GM21390 (cell line): ENCODE measurements around the gene RAD51B.
"Not testable (repeated sequence)": the region's sequence is repeated elsewhere in the genome, so short reads cannot be mapped to it uniquely, and the experiment has no call there.

Source experiments
- ATAC-seq: cut with Tn5 transposase; IDR thresholded peaks from one replicate; pipeline ENCODE4 v1.9.1; 2021; ENCODE audit not compliant: unreplicated experiment

Gene RAD51B

DNA sequence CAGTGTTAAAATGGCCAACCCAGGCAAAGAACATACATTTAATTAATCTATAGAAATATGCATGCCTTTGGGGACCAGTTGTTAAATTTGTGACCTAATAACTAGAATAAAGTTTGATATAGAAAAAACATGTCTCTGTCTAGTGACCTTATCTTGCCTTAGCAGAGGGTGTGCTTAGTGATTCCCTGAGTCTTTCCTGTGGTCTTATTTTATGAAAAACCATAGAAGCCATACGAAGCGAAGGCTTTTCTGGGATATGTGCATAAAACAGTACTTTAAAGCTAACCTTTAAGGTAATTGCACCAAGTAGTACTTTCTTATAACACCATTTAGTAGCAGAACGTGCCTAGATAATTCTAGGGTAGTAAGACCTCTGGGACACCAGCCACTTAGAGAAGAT, 593.9 kb downstream of the RAD51B start:
- ATAC-seq: no peak

DNA sequence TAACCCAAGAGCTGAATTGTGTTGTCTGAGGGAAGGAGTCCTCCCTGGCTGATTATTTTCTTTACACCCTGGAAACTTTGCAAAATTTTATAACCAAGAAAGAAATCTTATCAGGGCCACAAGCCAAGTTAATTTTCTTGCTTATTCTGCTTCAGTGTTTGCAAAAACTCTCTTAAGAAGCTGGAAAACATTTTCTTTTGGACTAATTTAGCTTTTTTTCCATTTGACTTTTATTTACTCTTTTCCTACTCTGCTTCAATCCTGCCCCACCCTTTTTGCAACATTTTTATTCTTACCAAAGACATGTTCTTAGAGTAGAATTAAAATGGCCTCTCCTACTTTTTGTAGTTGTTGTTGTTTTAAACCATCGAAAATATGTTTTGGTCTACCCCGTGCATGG, 594.5 kb downstream of the RAD51B start:
- no peak for ATAC-seq

GRCh38 chr14:68416171-68416570, 596.6 kb downstream of the RAD51B start:
- ATAC-seq: no peak

GRCh38 chr14:68417009-68417650, 597.6 kb downstream of the RAD51B start:
- no peak for ATAC-seq

- ATAC-seq: no peak
Measured at GRCh38 chr14:68418174-68419118, 598.9 kb downstream of the RAD51B start.

DNA sequence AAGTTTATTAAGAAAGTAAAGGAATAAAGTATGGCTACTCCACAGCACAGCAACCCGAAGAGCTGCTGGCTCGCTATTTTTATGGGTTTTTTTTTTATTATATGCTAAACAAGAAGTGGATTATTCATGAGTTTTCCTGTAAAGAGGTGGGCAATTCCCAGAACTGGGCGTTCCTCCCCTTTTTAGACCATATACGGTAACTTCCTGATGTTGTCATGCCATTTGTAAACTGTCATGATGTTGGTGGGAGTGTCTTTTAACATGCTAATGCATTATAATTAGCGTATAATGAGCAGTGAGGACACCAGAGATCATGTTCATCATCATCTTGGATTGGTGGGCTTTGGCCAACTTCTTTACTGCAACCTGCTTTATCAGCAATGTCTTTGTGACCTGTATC, 600.8 kb downstream of the RAD51B start:
- no peak for ATAC-seq

DNA sequence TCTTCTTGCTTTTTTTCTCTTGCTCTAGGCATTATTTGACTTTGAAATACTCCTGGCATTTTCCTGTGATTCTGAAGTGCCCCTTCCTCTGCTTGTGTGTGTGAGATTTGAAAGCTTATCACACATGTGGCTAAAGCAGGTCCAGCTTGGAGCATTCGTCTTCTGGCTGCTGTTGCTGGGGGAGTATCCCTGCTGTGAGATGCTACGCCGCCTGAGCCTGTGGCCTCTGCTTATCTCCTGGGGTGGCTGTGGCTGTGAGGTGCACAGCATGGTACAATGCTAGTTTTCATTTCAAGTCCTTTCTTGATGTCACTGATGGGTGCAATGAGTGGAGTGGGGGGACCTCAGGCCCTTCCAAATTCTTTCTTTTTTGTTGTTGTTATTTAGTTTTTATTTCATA, 601.5 kb downstream of the RAD51B start:
- ATAC-seq: no peak

- no peak for ATAC-seq
Measured at GRCh38 chr14:68423686-68424085, 604.1 kb downstream of the RAD51B start.

- no peak for ATAC-seq
Measured at GRCh38 chr14:68424443-68425172, 605.0 kb downstream of the RAD51B start.

DNA sequence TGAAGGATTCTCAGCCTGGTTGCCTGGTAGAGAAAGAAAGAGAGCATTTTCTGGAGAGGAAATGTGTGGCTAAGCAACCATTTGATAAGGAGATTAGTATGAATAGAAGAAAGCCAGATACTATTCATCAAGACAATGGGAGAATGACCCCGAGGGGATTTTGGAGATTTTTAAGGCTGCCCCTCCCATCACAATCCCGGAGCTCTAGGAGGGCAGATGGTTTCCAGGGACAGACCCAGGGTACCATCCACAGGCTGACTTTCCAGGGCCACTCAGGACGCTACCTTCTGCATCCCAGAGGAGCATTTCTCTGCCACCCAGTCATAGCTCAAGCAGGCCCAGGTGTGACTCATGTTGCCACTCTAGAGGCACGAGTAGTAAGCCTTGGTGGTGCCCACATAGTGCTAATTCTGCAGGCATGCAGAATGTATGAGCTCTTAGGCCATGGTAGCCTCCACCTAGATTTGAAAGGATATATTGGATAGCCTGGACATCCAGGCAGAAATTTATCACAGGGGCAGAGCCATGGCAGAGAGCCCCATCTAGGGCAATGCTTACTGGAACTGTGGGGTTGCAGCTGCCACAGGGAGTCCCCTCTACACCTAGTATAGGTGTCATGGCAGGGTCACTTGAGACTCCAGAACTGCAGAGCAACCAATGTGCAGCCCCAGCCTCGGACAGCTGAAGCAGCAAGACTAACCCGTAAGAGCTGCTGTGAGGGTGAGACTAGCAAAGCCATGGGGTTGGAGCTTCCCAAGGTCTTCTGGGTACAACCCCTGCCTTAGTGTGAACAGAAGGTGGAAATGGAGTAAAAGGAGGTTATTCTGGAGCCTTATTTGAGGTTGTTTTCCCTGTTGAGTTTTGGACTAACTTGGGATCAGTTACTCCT, 607.3 kb downstream of the RAD51B start:
- ATAC-seq: no peak

- no peak for ATAC-seq
Measured at GRCh38 chr14:68427550-68427890, 607.9 kb downstream of the RAD51B start.

DNA sequence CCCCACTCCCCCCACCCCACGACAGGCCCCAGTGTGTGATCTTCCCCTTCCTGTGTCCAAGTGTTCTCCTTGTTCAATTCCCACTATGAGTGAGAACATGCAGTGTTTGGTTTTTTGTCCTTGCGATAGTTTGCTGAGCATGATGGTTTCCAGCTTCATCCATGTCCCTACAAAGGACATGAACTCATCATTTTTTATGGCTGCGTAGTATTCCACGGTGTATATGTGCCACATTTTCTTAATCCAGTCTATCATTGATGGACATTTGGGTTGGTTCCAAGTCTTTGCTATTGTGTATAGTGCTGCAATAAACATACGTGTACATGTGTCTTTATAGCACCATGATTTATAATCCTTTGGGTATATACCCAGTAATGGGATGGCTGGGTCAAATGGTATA, 609.3 kb downstream of the RAD51B start:
- ATAC-seq: not testable (repeated sequence)

DNA sequence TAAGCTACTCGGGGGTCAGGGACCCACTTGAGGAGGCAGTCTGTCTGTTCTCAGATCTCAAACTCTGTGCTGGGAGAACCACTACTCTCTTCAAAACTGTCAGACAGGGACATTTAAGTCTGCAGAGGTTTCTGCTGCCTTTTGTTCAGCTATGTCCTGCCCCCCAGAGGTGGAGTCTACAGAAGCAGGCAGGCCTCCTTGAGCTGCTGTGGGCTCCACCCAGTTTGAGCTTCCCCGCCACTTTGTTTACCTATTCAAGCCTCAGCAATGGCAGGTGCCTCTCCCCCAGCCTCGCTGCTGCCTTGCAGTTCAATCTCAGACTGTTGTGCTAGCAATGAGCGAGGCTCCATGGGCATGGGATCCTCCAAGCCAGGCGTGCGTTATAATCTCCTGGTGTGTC, 614.6 kb downstream of the RAD51B start:
- not testable (repeated sequence) for ATAC-seq

GRCh38 chr14:68435631-68436030, 616.1 kb downstream of the RAD51B start:
- not testable (repeated sequence) for ATAC-seq

DNA sequence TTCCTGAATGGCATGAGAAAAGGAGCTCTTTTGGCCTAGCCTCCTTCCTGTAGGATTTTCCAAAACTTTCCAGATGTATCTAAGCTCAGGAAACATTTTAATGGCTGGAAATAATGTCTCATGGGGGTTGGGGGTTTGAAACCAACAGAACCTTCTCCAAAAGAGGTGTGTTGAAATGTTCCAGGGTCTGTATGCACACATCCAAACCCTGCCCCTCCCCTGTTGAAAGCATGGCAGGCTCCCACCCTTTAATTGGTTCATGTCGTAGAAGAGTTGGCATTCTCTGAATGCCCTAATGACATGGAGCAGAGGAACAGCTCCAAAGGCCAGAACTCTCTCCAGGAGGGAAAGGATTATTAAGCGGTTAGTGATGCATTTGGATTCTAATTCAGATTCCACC, 620.1 kb downstream of the RAD51B start:
- ATAC-seq: no peak

GRCh38 chr14:68440820-68441219, 621.2 kb downstream of the RAD51B start:
- no peak for ATAC-seq

GRCh38 chr14:68441542-68441941, 622.0 kb downstream of the RAD51B start:
- ATAC-seq: no peak

- ATAC-seq: no peak
Measured at GRCh38 chr14:68442828-68443629, 623.5 kb downstream of the RAD51B start.

DNA sequence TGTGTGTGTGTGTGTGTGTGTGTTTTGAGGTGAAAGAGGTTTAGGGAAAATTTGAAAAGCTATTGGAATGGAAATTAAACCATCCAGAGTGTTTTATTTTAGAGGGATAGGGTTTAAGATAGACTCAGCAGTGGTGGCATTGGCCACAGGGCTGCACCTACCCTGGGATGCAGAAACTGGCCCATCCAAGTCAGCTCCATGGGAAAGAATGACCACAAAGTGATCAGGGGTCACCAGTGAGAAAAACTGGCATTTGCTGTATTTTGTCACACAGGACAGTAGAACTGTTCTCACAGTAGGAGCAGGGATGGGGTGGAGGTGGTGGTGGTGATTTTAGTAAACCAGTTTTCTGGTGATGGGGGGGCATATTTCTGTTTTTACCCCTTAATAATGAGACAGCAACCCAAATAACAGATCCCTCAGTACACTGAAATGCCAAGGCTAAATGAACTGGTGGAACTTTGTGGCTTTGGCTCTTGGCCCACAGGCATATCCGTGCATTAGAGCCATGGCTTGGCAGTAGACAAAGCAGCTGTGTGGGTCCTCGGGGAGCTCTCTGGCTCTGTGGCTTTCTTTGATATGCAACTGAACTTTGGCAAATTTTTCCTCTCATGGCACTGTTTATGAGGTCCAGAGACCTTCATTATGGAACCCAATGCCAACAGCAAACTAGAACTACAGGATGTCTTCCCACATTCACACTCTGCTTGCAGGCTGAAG, 625.0 kb downstream of the RAD51B start:
- no peak for ATAC-seq
